HG03571 (cell line): ENCODE measurements around the gene DRAM1.

Experiments
- ATAC-seq: cut with Tn5 transposase; IDR thresholded peaks from one replicate; pipeline ENCODE4 v1.9.1; 2021; ENCODE audit not compliant: unreplicated experiment

DRAM1 gene

GRCh38 chr12:101939856-101940265, 62.5 kb downstream of the DRAM1 start:
- ATAC-seq = no peak

DNA sequence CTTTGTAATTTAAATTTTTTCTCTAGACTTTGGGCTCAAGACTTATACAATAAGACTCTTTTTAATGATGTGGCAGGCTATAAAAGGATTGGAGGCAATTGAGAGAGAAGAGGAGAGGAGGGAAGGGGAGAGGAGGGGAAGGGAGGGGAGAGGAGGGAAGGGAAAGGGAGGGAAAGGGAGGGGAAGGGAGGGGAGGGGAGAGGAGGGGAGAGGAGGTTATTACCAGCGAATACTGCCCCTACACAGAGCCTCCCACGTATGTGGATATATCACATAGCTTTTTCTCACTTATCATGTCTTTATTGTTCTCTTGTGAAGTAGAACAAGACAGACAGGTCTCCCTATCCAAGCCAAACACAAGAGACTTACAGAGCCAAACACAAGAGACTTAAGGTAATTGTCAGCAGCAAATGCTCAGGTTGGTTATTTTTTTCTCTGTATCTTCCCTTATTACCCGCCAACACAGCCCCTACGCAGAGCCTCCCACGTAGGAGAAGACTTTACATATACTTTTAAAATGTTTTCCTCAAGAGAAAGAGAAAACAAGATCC, 63.1 kb downstream of the DRAM1 start:
- ATAC-seq = no peak

GRCh38 chr12:101941306-101942249, 64.2 kb downstream of the DRAM1 start:
- ATAC-seq = peak; percentile 79

DNA sequence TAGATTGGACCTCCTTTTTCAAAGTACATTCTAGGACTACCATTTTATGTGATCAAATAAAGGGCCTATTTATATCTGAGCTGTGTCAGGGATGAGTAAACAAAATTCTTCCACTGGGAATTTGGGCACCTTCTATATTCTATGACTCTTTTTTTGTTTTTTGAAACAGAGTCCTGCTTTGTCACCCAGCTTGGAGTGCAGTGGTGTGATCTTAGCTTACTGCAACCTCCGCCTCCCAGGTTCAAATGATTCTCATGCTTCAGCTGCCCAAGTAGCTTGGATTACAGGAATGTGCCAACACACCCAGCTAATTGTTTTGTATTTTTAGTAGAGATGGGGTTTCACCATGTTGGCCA, 64.8 kb downstream of the DRAM1 start:
- no peak for ATAC-seq

GRCh38 chr12:101945369-101946232, 68.2 kb downstream of the DRAM1 start:
- ATAC-seq = no peak

DNA sequence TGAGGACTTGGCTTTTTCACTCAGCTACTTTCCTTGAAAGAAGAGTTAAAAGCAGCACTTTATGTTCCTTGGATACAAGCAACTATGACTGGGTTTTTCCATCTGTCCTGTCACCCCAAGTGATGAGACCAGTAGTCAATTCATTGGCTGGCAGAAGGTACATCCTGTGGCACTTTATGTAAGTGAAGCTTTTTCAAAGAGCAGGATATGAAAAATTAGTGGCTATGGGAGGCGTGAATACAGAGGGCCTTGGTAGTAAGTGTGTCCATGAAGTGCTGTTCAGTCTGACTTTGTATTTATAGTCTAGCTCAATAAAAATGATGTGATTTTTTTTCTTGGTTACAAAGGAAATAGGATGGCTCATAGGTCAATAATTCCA, 68.8 kb downstream of the DRAM1 start:
- ATAC-seq = no peak

GRCh38 chr12:101947316-101947715, 69.9 kb downstream of the DRAM1 start:
- ATAC-seq = no peak

- ATAC-seq = no peak
These were observed 71.0 kb downstream of the DRAM1 start for GRCh38 chr12:101948365-101948764.

- ATAC-seq = no peak
These were observed 73.8 kb downstream of the DRAM1 start for GRCh38 chr12:101951002-101951670.

DNA sequence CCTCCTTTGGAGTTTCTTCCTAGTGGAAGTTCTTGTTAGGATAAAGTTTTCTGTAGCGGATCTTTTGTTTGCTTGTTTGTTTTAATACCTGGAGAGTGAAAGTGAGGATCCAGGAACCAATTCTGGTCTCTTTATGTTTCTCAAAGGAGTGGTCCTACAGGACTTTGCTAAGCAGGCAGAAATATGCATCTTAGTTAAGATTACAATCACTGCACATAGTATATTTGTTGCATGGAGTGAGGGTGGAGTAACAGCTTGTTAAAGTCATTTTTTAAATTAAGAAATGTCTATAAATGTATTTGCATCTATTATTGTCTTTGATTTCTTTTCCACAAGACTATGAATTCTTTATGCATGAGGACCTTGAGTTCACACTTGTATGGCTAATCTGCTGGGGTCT, 76.7 kb downstream of the DRAM1 start:
- no peak for ATAC-seq

DNA sequence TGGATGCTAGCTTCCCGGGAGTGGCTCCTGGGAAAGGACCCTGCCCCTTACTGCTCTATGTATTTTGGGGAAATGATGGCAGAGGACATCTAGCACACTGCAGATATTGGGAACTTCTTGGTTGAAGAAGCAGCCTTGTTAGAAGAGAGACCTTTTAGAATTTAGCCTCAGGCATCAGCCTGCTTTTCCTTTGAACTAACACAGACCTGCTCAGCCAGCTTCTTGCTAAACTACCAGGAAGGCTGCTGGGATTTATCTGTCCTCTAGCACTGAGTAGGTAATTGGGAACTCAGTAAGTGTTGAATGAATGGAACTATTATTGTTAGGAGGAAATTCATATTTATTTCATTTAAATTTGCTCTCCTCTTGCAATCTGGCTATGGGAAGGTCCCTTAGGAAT, 77.3 kb downstream of the DRAM1 start:
- ATAC-seq = no peak

GRCh38 chr12:101957252-101957959, 80.0 kb downstream of the DRAM1 start:
- ATAC-seq = no peak

DNA sequence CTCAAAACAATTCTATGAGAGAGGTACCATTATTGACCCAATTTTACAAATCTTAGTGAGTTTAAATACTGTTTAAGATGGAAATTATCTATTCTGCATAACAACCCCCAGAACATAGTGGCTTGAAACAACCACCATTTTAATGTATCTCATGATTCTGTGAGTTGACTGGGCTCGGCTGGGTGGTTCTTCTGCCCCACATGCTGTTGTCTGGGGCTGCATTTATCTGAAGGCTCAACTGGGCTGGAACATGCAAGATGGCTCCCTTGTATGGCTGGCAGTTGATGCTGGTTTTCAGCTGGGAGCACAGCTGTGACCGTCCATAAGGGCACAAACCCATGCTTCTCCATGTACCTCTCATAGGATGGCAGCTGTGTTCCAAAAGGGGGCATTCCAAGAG, 82.2 kb downstream of the DRAM1 start:
- no peak for ATAC-seq

GRCh38 chr12:101962486-101962885, 85.1 kb downstream of the DRAM1 start:
- no peak for ATAC-seq

- ATAC-seq = no peak
These were observed 86.3 kb downstream of the DRAM1 start for GRCh38 chr12:101963697-101964096.

DNA sequence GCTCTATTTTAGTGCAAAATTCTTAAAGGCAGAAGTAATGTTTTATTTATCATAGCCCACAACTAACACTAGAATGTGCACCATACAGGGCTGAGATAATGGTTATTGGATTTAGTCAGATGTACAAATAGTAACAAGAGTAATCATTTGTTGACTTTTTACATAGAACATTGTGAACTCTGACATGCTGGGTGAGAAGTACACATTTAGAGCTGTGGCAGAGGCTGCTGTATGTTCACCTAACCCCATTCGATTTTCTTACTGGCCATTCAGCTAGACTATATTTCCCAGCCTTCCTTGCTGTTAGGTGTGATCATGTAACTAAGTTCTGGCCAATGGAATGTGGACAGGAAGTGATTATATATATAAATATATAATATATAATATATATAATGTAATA, 89.1 kb downstream of the DRAM1 start:
- no peak for ATAC-seq

GRCh38 chr12:101967506-101967905, 90.1 kb downstream of the DRAM1 start:
- no peak for ATAC-seq

DNA sequence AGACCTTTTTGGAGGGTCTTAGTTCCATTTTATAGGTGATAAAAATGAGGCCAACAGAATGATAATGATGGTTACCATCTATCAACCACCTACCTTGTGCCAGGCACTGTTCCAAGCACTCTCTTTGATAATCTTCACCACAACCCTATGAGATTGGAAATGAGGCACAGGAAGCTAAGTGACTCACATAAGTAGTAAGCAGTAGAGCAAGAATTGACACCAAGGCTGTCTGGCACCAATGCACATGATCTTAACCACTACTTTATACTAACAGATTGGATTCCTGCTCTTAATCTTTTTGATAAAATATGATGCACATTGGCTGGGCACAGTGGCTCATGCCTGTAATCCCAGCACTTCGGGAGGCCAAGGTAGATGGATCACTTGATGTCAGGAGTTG, 91.4 kb downstream of the DRAM1 start:
- no peak for ATAC-seq
